B cell (primary cell): ENCODE data around the gene LRRC8B. TPM values are rescaled to one million over a fixed set of nuclear protein-coding genes. Genes with fewer than 3 reads are reported as not detected.

ENCODE experiments used
- ATAC-seq: fragments of 200-7000 bp; cut with Tn5 transposase; one replicate; pipeline ENCODE4 v1.10.0; 2021; ENCODE audit warnings: low read depth, mild to moderate bottlenecking, moderate number of reproducible peaks, moderate library complexity
- CTCF ChIA-PET: fragments of 350-600 bp; sonication (Branson Sonifier 250); formaldehyde crosslinking; loops from one replicate; lab custom pipeline; 2021; ENCODE audit warnings: antibody characterized with exemption, inconsistent platforms; lab: Charles Lee
- POLR2A ChIA-PET: fragments of 350-600 bp; sonication (Branson Sonifier 250); formaldehyde crosslinking; loops from one replicate; lab custom pipeline; 2021; ENCODE audit warnings: antibody characterized with exemption; lab: Charles Lee
- DNase-seq: peaks from one replicate; pipeline ENCODE4 v3.0.0; 2013
- H2AFZ ChIP-seq: 2 replicates; pipeline ENCODE4 v1.6.1; 2012; ENCODE audit warnings: mild to moderate bottlenecking, low read depth, low read length; ENCODE audit not compliant: insufficient read depth, poor library complexity, severe bottlenecking
- H3K27ac ChIP-seq, 2 donors: 1 replicate in 1 of 2; 2 replicates in 1 of 2; pipeline ENCODE4 v1.5.1; 2012 to 2013; ENCODE audit warnings: low read length in 2 of 2, mild to moderate bottlenecking in 2 of 2, moderate library complexity in 1 of 2
- H3K27me3 ChIP-seq, 4 experiments: fragments of 200-600 bp in 1 of 4; sonication (generic) in 1 of 4; replicated peaks in 1 of 4; 1 replicate in 2 of 4; 2 replicates in 2 of 4; pipeline versions ENCODE4 v1.6.1 to v1.7.0; 2013 to 2016; ENCODE audit warnings: low read length in 3 of 4, mild to moderate bottlenecking in 2 of 4, mixed read lengths in 1 of 4, moderate library complexity in 1 of 4; ENCODE audit not compliant: insufficient read depth in 4 of 4, control insufficient read depth in 3 of 4; ENCODE audit errors: control extremely low read depth in 1 of 4
- H3K36me3 ChIP-seq, 2 experiments: replicated peaks in 1 of 2; 1 replicate in 1 of 2; 2 replicates in 1 of 2; pipeline versions ENCODE4 v1.6.1 to v1.7.1; 2013; ENCODE audit warnings: low read length in 1 of 2; ENCODE audit not compliant: insufficient read depth in 2 of 2, control insufficient read depth in 1 of 2; ENCODE audit errors: control extremely low read depth in 1 of 2, extremely low read depth in 1 of 2
- H3K4me1 ChIP-seq, 2 donors: fragments of 200-600 bp in 1 of 2; sonication (generic) in 1 of 2; 1 replicate in 1 of 2; 2 replicates in 1 of 2; pipeline versions ENCODE4 v1.5.1 to v1.6.1; 2013 to 2017; ENCODE audit warnings: low read length in 2 of 2; ENCODE audit not compliant: control insufficient read depth in 2 of 2, insufficient read depth in 2 of 2
- H3K4me2 ChIP-seq: replicated peaks from 2 replicates; pipeline ENCODE3; 2012; ENCODE audit warnings: mild to moderate bottlenecking, low read depth, low read length; ENCODE audit not compliant: poor library complexity, severe bottlenecking
- H3K4me3 ChIP-seq, 5 experiments: fragments of 200-600 bp in 1 of 5; sonication (generic) in 1 of 5; 1 replicate in 3 of 5; 2 replicates in 2 of 5; pipeline versions ENCODE4 v1.5.1 to v1.7.0; 2011 to 2016; ENCODE audit warnings: low read length in 4 of 5, mild to moderate bottlenecking in 4 of 5, low read depth in 2 of 5, control low read depth in 1 of 5, moderate library complexity in 1 of 5; ENCODE audit not compliant: insufficient read depth in 1 of 5; ENCODE audit errors: control extremely low read depth in 1 of 5, extremely low read depth in 1 of 5
- H3K79me2 ChIP-seq: fragments of 200-600 bp; sonication (generic); one replicate; pipeline ENCODE4 v1.6.0; 2016; ENCODE audit warnings: low read length; ENCODE audit not compliant: control insufficient read depth, insufficient read depth
- H3K9ac ChIP-seq: fragments of 200-600 bp; sonication (generic); 2 replicates; pipeline ENCODE4 v1.6.1; 2017; ENCODE audit warnings: mild to moderate bottlenecking, low read length, moderate library complexity
- H3K9me3 ChIP-seq, 3 donors: one replicate each; pipeline versions ENCODE4 v1.6.1 to v1.7.1; 2013; ENCODE audit warnings: low read length in 2 of 3; ENCODE audit not compliant: control insufficient read depth in 2 of 3, insufficient read depth in 1 of 3; ENCODE audit errors: control extremely low read depth in 1 of 3
- H4K20me1 ChIP-seq: 2 replicates; pipeline ENCODE4 v1.6.0; 2012; ENCODE audit warnings: mild to moderate bottlenecking, low read length; ENCODE audit not compliant: insufficient read depth, control insufficient read depth, poor library complexity, severe bottlenecking
- H3K27ac Mint-ChIP-seq: one replicate; pipeline ENCODE4 v1.8.0; 2021; ENCODE audit warnings: mixed read lengths
- H3K27me3 Mint-ChIP-seq: one replicate; pipeline ENCODE4 v1.8.0; 2021; ENCODE audit warnings: mixed read lengths
- H3K4me1 Mint-ChIP-seq: one replicate; pipeline ENCODE4 v1.8.0; 2021; ENCODE audit warnings: mixed read lengths
- H3K4me3 Mint-ChIP-seq: one replicate; pipeline ENCODE4 v1.8.0; 2021; ENCODE audit warnings: mixed read lengths
- H3K9me3 Mint-ChIP-seq: one replicate; pipeline ENCODE4 v1.8.0; 2022; ENCODE audit warnings: mixed read lengths; ENCODE audit not compliant: insufficient read depth
- CTCF ChIP-seq: fragments of 200-600 bp; IDR thresholded peaks from one replicate; pipeline ENCODE4 v1.8.0; 2022; ENCODE audit warnings: antibody characterized with exemption, mild to moderate bottlenecking
- EZH2 ChIP-seq: IDR thresholded peaks from 2 replicates; pipeline ENCODE4 v1.6.1; 2012; ENCODE audit warnings: borderline replicate concordance, low read depth, mild to moderate bottlenecking, moderate library complexity, low read length; ENCODE audit not compliant: insufficient read depth, poor library complexity, severe bottlenecking
- WGBS: methylation state at CpG from one replicate; pipeline ENCODE4 v1.1.5; 2013; ENCODE audit warnings: missing lambda C conversion rate; ENCODE audit not compliant: insufficient coverage; 5-methylcytosine and 5-hydroxymethylcytosine counted together
- intact Hi-C: fragments of 100-400 bp; cut with micrococcal nuclease; formaldehyde crosslinking; loops from one replicate; pipeline ENCODE4 v1.10.0; 2022
- polyA plus RNA-seq: library from polyadenylated mRNA; depleted of rRNA; stranded (reverse); fragments of >200 nt; gene quantifications from 2 replicates; pipeline ENCODE4 v1.2.3, GENCODE V29; 2012
- total RNA-seq, 2 donors: library from RNA; stranded (reverse); fragments of 120-200 nt in 1 of 2; gene quantifications; 1 replicate in 1 of 2; 2 replicates in 1 of 2; pipeline versions ENCODE4 v1.2.3 to v1.2.4, GENCODE V29; 2013 to 2022

Gene LRRC8B
- total and polyA plus RNA-seq, 2 donors (not counting 1 experiment from before 2014, with no cell fraction given) = 2.2 to 9.9 TPM

GRCh38 chr1:89531480-89532139, 7.0 kb downstream of the LRRC8B start:
- H3K4me2 ChIP-seq = no peak overlapping the region
- no peaks in the 10 kb centered on the region for H3K27me3 ChIP-seq
- H3K9ac ChIP-seq = no peak overlapping the region
- no peaks in the 10 kb centered on the region for H3K36me3 ChIP-seq
- Mint-ChIP-seq H3K27ac (no peak overlapping the region), H3K9me3 (no peaks in the 10 kb centered on the region), H3K4me3 (no peak overlapping the region), H3K4me1 (peaks cover 9% of the 10 kb centered on the region), H3K27me3 (no peaks in the 10 kb centered on the region)
- peaks cover 76% of the 10 kb centered on the region for H3K79me2 ChIP-seq
- no peak for TF ChIP-seq EZH2
- no peak for TF ChIP-seq CTCF
- H3K27ac ChIP-seq = no peak overlapping the region
- DNase-seq (no peak), ATAC-seq (no peak)
- no CpG with 5 or more reads among the region's 3 CpGs for WGBS
- H4K20me1 ChIP-seq = peaks cover 8% of the 10 kb centered on the region
- no peaks in the 10 kb centered on the region for H3K9me3 ChIP-seq
- H2AFZ ChIP-seq = no peak overlapping the region
- CTCF ChIA-PET = interaction anchor here (1.2 kb wide), 1 partner anchor 14 kb away, joined by 3 read pairs; no protein-coding TSS in a partner anchor
- no peaks in the 10 kb centered on the region for H3K4me1 ChIP-seq
- intact Hi-C loops = no loop called here
- POLR2A ChIA-PET = no interaction called here
- no peak overlapping the region for H3K4me3 ChIP-seq

DNA sequence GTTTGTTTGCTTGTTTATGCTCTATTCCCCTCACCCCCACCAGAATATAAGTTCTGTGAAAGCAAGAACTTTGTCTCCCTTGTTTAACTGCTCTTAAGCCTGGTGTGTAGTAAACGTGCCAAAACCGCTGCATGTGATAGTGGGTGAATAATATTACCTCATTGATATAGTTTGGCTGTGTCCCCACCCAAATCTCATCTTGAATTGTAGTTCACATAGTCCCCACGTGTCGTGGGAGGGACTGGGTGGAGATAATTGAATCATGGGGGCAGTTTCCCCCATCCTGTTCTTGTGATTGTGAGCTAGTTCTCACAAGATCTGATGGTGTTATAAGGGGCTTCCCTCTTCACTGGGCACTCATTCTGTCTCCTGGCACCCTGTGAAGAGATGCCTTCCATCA, 7.6 kb downstream of the LRRC8B start:
- Mint-ChIP-seq H3K27ac (no peak overlapping the region), H3K9me3 (no peaks in the 10 kb centered on the region), H3K4me3 (no peak overlapping the region), H3K4me1 (peaks cover 10% of the 10 kb centered on the region), H3K27me3 (no peaks in the 10 kb centered on the region)
- no peaks in the 10 kb centered on the region for H3K36me3 ChIP-seq
- WGBS = no CpG with 5 or more reads among the region's 4 CpGs
- no peak overlapping the region for H2AFZ ChIP-seq
- no peaks in the 10 kb centered on the region for H3K27me3 ChIP-seq
- no peak overlapping the region for H3K27ac ChIP-seq
- H3K4me1 ChIP-seq = no peaks in the 10 kb centered on the region
- no peak overlapping the region for H3K9ac ChIP-seq
- intact Hi-C loops = no loop called here
- ChIA-PET CTCF (no interaction called here), POLR2A (no interaction called here)
- H3K4me2 ChIP-seq = no peak overlapping the region
- ATAC-seq (no peak), DNase-seq (no peak)
- H4K20me1 ChIP-seq = peaks cover 8% of the 10 kb centered on the region
- TF ChIP-seq EZH2 (no peak), CTCF (no peak)
- H3K4me3 ChIP-seq = no peak overlapping the region
- H3K79me2 ChIP-seq = peaks cover 75% of the 10 kb centered on the region
- no peaks in the 10 kb centered on the region for H3K9me3 ChIP-seq
